ENCODE data around the gene MLPH. TPM values are rescaled to one million over a fixed set of nuclear protein-coding genes. Genes with fewer than 3 reads are reported as not detected.

Gene MLPH
- total and polyA plus RNA-seq, 2 of the 13 experiments (the other 11 are each of a cell fraction or from before 2014, with no cell fraction given): 0.12 TPM; not detected in 1

- no peak for TF ChIP-seq FOXO4 (CRISPR knock-in tag; conservative IDR thresholded peaks at IDR 0.05)
- no peak for TF ChIP-seq TCF7L2 (IDR thresholded peaks at IDR 0.05; ENCODE audit: low read depth, low read length)
- no peak for TF ChIP-seq ZNF703 (CRISPR knock-in tag; IDR thresholded peaks at IDR 0.05; ENCODE audit: borderline replicate concordance)
- TF ChIP-seq ZNF30 (CRISPR knock-in tag; IDR thresholded peaks at IDR 0.05): no peak; the same call in 1 of the 2 replicates
- TF ChIP-seq RORA (CRISPR knock-in tag; IDR thresholded peaks at IDR 0.05): no peak
- TF ChIP-seq HOXD1 (CRISPR knock-in tag; IDR thresholded peaks at IDR 0.05): peak; percentile 79
- no peak for TF ChIP-seq MZF1 (CRISPR knock-in tag; IDR thresholded peaks at IDR 0.05; ENCODE audit: borderline replicate concordance)
- no peak for TF ChIP-seq ATM (IDR thresholded peaks at IDR 0.05; ENCODE audit: borderline replicate concordance)
- TF ChIP-seq RBM22 (optimal IDR thresholded peaks at IDR 0.05; ENCODE audit: low read length): peak; percentile 36
- no peak for TF ChIP-seq ATF2 (CRISPR knock-in tag; IDR thresholded peaks at IDR 0.05)
- TF ChIP-seq PLRG1 (conservative IDR thresholded peaks at IDR 0.05): no peak
- no peak for TF ChIP-seq ARNT2 (CRISPR knock-in tag; IDR thresholded peaks at IDR 0.05; ENCODE audit: low read depth)
- TF ChIP-seq RXRB (CRISPR knock-in tag; IDR thresholded peaks at IDR 0.05; ENCODE audit: borderline replicate concordance): peak; percentile 82
- no peak for TF ChIP-seq ISX (CRISPR knock-in tag; conservative IDR thresholded peaks at IDR 0.05)
- no peak for TF ChIP-seq DNMT3B (CRISPR knock-in tag; conservative IDR thresholded peaks at IDR 0.05)
- TF ChIP-seq SIN3A (IDR thresholded peaks at IDR 0.05; ENCODE audit: borderline replicate concordance, low read depth, low read length): no peak
- TF ChIP-seq MAFG (CRISPR knock-in tag; IDR thresholded peaks at IDR 0.05): no peak
- TF ChIP-seq DR1 (CRISPR knock-in tag; IDR thresholded peaks at IDR 0.05): 0 out of 2 replicates have a peak, but pooled peaks have one; percentile 54
- no peak for TF ChIP-seq HIC2 (CRISPR knock-in tag; IDR thresholded peaks at IDR 0.05; ENCODE audit: low read depth)
- TF ChIP-seq CHD4 (IDR thresholded peaks at IDR 0.05; ENCODE audit: borderline replicate concordance, low read length): no peak; the same call in 1 of the 2 replicates
- TF ChIP-seq ZNF431 (CRISPR knock-in tag; IDR thresholded peaks at IDR 0.05; ENCODE audit: borderline replicate concordance, low read depth): 0 out of 2 replicates have a peak, but pooled peaks have one; percentile 17
- TF ChIP-seq KAT7 (CRISPR knock-in tag; IDR thresholded peaks at IDR 0.05; ENCODE audit: borderline replicate concordance): no peak
- TF ChIP-seq KLF15 (CRISPR knock-in tag; IDR thresholded peaks at IDR 0.05; ENCODE audit: borderline replicate concordance): 0 out of 2 replicates have a peak, but pooled peaks have one; percentile 36
- no peak for TF ChIP-seq XRCC5 (optimal IDR thresholded peaks at IDR 0.05; ENCODE audit: low read length)
- no peak for TF ChIP-seq RELA (CRISPR knock-in tag; IDR thresholded peaks at IDR 0.05)
- peak; percentile 27; the same call in 1 of the 2 replicates for TF ChIP-seq NR2C2 (CRISPR knock-in tag; IDR thresholded peaks at IDR 0.05; ENCODE audit: borderline replicate concordance)
Measured at GRCh38 chr2:237581751-237582746, 95.0 kb downstream of the MLPH start (continued).
